GM19463 (cell line): ENCODE results near the gene PDCD1.
"Not testable (repeated sequence)": the region's sequence is repeated elsewhere in the genome, so short reads cannot be mapped to it uniquely, and the experiment has no call there.

Source experiments
- ATAC-seq: cut with Tn5 transposase; IDR thresholded peaks from one replicate; pipeline ENCODE4 v1.9.1; 2021; ENCODE audit warnings: mild to moderate bottlenecking, moderate library complexity; ENCODE audit not compliant: unreplicated experiment

PDCD1 gene

GRCh38 chr2:241835611-241836010 is 23.1 kb downstream of the PDCD1 start:
- ATAC-seq = no peak

GRCh38 chr2:241834527-241835210 is 24.0 kb downstream of the PDCD1 start:
- no peak for ATAC-seq

- not testable (repeated sequence) for ATAC-seq
These were observed 24.8 kb downstream of the PDCD1 start for GRCh38 chr2:241833756-241834526.

- ATAC-seq = no peak
These were observed 25.5 kb downstream of the PDCD1 start for GRCh38 chr2:241833101-241833663.

- no peak for ATAC-seq
These were observed 31.3 kb downstream of the PDCD1 start for GRCh38 chr2:241827394-241827793.

GRCh38 chr2:241823531-241824437 is 34.9 kb downstream of the PDCD1 start:
- not testable (repeated sequence) for ATAC-seq

GRCh38 chr2:241822264-241822623 is 36.5 kb downstream of the PDCD1 start:
- ATAC-seq = no peak

- no peak for ATAC-seq
These were observed 37.0 kb downstream of the PDCD1 start for GRCh38 chr2:241821460-241822263.

GRCh38 chr2:241820625-241821384 is 37.9 kb downstream of the PDCD1 start:
- ATAC-seq = no peak

- not testable (repeated sequence) for ATAC-seq
These were observed 38.6 kb downstream of the PDCD1 start for GRCh38 chr2:241819947-241820624.

- no peak for ATAC-seq
These were observed 39.8 kb downstream of the PDCD1 start for GRCh38 chr2:241818943-241819270.

GRCh38 chr2:241818229-241818942 is 40.3 kb downstream of the PDCD1 start:
- no peak for ATAC-seq

GRCh38 chr2:241817821-241818215 is 40.9 kb downstream of the PDCD1 start:
- ATAC-seq = not testable (repeated sequence)

GRCh38 chr2:241817126-241817820 is 41.4 kb downstream of the PDCD1 start:
- ATAC-seq = no peak

- no peak for ATAC-seq
These were observed 42.1 kb downstream of the PDCD1 start for GRCh38 chr2:241816431-241817121.

GRCh38 chr2:241815477-241816430 is 42.9 kb downstream of the PDCD1 start:
- ATAC-seq = no peak
